Ammon's horn (tissue), 1 donor: ENCODE data around the gene SMAD1.

Experiments
- DNase-seq: peaks from one replicate; pipeline ENCODE4 v3.0.0-alpha.2; 2016; ENCODE audit warnings: low spot score

The SMAD1 gene

DNA sequence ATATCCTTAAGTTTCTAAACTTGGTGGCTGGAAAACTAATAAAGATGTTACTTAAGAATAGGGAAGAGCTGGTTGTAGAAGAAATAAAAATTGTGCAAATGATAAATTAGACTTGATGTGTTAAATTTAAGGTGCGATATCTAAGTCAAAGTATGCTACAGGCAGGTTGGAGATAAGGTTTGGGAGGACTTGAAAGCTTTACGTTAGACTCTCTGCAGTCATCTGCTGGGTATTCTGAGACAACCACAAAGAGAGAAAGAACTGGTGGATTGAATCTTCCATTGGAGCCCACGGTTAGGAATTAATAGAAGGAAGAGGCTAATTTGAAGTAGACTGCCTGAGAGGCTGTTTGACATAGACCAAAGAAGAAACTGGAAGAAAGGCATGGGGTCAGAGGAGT is 7.9 kb downstream of the SMAD1 start:
- DNase-seq, result no peak

DNA sequence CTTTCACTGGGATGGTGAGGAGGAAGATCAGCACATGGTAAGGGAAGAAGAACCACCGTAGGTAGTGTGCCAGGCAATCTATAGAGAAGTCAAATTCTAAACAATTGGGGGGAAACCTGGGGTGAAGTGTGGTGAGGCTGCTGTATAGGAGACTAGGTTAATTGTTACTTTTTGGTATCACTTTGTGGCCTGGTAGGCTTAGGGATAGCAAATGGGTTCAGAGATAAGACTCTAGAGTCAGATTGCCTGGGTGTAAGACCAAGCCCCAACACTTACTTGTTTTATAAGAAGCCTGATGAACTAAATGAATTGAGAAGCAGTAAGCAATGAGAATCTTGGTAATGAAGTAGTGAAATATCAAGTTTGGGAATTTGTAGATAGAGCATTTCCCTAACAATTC is 8.7 kb downstream of the SMAD1 start:
- no peak for DNase-seq

DNA sequence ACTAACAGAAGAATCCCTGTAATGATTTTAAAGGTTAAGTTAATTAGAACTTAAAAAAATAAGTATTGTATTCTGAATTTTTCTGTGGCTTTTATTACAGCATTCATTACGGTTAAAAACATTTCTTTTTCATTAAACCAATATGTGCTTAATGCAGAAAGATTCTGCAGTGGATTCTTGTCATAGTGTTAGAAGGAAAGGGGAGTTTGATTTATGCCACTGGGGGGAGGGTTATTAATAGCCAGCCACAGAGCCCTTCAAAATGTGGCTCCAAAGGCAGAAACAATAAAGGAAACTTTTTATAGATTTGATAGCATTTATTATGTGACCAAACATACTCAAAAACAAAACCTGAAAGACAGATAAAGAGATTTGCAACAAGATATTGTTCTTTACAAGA is 9.1 kb downstream of the SMAD1 start:
- DNase-seq, result no peak

DNA sequence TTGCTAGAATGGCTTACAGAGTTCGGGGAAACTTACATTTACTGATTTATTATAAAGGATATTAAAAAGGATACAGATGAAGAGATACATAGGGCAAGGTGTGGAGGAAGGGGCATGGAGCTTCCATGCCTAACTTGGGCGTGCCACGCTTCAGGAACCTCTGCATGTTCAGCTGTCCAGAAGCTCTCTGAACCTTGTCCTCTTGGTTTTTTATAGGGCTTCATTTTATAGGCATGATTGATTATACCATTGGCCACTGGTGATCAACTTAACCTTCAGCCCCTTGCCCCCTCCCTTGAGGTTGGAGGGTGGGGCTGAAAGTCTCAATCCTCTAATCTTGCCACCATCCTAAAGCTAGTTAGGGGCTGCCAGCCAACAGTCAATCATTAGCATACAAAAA is 10.7 kb downstream of the SMAD1 start:
- DNase-seq, result no peak

DNA sequence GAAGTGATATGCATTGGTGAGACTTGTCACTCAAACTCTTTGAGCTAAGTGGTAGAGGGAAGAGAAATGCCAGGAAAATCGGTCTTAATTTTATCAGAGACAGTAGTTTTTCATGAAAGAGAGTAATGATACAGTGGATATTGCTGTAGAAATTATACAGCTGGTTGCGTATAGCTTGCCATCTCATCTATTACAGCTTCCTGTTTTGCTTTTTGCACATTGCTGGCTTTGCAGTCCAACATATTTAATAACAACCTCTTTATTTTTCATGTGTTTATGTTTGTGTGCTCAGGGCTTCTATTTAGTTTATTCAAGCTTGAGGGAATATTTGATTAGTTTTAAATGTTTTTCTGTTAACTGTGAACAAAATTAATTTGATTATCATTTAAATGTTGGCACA is 11.5 kb downstream of the SMAD1 start:
- DNase-seq, result no peak

DNA sequence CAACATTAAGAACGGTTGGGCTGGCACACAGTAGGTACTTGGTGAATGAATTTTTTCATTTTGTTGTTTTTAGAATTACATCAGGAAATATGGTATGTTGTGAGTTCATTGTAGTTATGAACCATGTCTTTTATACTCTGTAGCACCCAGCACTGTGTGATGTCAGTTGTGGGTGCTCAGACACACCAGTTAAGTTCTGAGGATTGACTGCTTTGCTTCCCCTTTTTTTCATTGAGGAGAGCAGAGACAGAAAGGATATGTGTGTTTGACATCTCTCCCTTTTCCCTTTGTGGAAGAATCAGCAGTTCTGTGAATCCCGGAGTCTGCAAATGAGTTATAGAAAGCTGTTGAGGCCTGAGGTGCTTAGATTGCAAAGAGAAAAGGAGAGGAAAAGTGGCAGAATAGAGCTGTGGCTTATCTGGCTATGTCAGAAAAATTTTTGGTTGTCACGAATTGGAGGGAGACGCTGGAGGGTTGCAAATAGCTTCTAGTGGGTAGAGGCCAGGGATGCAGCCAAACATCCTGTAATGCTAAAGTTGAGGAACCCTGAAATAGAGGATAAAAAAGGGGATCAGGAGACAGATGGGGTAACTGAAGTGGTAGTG is 13.1 kb downstream of the SMAD1 start:
- DNase-seq, result no peak

DNA sequence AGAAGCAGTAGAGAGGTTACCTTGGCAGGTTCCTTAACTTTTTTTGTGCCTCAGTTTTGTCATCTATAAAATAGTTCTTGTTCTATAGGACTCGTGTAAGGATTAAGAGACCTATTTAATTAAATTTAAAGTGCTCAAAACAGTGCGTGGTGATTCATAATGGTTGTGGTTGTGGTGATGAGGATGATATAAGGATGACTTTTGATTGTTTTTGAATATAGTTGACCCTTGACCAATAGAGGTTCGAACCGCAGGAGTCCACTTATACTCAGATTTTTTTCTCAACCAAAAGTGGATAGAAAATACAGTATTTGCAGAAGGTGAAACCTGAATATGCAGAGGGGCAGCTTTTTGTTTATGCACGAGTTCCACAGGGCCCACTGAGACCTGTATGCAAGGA is 14.6 kb downstream of the SMAD1 start:
- no peak for DNase-seq

DNA sequence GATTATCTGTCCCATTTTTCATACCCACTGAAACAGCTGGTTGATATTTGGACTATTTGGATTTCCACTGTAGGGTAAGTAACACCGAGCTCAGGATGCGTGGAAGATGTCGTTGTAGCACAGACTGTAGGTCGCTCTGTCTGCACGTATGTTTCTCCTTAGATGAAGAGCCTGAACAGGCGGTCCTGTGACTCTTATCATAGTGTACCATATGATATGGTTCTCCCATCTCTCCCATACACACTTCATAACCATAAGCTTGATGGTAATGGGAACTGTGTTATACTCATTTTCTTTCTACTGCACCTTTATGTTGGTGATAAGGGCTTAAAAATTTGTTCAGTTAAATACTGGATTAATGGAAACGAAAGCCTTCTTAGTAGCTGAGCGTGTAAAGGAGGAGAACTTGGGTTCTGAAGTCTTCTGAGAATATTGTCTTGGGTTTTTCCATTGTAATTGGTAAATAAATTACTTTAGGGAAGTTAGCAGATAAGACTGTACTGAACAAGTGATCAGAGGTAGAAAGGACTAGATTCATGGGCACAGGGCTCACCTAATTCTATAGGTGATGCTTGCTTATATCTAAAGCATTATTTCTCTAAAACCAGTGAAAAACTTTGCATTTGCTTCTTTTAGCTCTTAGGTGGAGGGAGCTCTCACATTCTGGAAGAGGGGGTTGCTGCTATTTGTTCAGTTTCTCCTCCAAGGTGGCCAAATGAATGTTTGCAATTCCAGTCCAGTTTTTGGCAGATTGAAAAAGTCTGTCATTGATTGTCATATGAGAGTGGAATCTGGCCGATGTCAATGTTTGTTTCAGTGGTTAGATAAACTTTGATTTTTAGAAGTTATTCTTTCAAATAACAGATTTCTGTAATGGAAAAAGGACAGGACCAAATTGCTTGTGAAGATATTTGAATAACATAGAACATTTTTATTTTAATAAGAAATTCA is 15.8 kb downstream of the SMAD1 start:
- no peak for DNase-seq

DNA sequence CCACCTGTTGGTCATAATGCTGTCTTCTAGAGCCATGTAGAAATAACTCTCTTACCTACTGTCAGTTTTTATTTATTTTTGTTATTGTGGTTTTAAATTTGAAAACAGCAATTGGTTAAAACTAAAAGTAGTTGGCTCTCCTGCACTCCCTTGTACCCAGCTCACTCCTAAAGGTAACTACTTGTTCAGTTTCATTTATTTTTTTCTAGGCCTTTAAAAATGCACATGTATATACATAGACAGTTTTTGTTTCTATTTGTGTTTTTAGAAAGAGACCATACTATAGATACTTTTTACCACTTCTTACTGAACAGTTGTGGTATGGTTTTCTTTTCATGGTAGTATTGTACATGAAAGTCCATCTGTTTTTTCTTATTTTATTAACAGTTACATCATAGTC is 16.8 kb downstream of the SMAD1 start:
- DNase-seq, result no peak

DNA sequence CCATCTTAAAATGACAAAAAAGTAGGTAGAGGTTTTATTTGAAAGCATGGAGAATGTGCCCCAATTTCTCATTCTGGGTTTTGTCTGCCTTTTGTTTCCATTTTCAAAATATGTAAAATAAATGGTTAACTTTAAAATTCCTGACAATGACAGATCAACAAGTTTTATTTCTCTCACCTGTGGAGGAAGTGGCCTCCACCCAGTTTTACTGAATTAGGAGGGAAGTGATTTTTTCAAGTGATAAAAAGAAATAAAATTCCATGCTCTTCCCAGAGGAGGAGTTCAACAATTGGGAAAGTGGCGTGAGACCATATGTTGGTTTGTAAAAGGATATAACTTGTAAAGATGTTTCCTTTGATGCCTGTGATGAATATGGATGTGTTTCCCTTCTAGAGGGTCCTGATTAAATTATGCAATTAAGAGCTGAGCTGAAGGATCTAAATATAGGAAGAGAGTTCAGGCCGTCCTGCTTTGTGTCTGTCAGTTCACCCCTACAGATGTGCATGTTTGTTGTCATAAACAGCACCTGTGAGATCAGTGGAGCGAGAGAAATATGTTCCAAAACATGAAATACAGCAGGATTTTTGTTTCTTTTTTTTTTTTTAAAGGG is 19.5 kb downstream of the SMAD1 start:
- no peak for DNase-seq

DNA sequence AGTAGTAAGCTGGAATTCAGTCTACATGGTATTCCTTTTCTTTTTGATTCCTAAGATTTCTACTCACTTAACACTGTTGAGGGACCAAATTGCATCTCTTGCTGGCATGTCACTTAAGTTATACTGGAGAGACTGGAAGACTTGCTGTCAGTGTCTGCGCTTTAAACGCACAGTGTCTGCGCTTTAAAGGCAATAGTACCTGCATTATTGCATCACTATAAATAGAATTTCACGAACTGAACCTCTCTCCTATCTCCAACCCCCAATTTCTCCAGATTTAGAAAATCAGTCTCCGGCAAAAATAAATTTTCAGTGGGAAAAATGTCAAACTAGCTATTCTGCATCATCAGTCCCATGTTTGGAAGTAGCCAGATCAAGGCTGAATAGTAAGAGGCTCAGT is 21.2 kb downstream of the SMAD1 start:
- no peak for DNase-seq

DNA sequence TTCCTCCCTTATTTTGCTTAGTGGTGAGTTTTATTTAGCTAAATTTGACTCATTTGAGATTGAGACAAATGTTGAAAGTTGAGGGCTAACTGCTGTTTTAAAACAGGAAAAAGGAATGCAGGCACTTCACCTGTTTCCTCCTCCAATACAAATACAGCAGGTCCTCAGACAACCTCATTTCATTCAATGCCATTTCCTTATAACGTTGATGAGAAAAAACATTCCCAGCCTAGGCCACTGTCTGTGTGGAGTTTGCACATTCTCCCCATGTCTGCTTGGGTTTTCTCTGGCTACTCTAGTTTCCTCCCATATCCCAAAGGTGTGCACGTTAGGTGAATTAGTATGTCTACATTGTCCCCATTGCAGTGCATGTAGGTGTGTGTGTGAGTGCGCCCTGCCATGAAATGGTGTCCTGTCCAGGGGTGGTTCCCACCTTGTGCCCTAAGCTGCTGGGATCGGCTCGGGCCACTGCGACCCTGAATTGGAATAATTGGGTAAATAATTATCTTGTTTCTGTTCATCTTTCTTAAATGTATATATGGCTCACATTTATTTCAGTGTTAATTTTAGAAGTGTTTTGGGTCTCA is 21.9 kb downstream of the SMAD1 start:
- DNase-seq, result no peak

DNA sequence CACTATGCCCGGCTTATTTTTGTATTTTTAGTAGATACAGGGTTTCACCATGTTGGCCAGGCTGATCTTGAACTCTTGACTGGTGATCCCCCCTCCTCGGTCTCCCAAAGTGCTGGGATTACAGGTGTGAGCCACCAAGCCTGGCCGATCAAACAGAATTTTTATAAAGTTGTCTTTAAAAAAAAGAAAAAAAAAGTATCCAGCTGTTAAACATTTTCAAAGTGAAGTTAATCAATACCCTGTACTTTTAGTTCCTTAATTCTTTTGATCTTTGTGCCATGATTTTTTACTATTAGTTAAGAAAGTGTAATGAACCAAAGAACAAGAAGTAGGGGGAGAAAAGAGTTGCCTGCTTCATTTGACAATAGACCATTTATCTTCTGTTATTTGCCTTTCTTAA is 24.3 kb downstream of the SMAD1 start:
- no peak for DNase-seq

DNA sequence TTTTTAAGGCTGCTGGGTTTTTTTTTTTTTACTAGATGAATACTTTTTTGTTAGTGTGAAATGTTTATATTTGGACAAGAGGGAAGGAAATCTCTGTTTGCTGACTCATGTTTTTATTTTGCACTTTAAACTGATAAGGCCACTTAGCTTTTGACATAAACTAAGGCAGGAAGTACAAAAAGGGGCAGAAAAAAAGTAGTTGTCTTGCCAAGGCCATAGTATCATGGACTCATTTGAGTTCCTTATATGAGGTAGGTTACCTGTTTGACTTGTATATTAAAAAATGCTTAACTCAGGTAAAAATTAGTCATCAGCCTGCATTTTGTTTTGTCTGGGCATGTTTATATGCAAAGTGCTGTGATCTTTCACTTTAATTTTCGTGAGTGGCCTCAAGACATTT is 26.0 kb downstream of the SMAD1 start:
- DNase-seq, result no peak

DNA sequence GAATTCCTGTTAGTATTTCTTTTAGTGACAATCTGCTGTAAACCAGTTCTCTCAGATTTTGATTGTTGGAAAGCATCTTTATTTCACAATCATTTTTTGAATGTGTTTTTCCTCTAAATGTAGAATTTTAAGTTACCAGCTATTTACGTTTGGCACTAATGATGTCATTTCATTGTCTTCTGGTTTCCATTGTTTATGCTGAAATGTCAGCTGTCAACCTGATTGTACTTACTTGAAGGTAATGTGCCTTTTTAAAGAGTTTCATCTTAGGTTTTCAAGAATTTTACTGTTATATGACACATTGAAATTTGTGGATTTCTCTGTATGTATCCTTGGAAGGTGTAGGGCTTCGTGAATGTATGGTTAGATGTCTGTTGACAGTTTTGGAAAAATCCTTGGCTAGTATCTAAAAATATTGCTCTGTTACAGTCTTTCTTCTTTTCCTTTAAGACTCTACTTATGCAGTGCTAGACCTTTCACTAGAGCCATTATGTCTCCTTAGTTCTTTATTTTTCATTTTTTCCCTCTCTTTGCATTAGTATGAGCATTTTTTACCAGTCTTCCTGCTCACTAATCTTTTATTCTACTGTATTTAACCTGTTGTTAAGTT is 30.4 kb downstream of the SMAD1 start:
- no peak for DNase-seq

DNA sequence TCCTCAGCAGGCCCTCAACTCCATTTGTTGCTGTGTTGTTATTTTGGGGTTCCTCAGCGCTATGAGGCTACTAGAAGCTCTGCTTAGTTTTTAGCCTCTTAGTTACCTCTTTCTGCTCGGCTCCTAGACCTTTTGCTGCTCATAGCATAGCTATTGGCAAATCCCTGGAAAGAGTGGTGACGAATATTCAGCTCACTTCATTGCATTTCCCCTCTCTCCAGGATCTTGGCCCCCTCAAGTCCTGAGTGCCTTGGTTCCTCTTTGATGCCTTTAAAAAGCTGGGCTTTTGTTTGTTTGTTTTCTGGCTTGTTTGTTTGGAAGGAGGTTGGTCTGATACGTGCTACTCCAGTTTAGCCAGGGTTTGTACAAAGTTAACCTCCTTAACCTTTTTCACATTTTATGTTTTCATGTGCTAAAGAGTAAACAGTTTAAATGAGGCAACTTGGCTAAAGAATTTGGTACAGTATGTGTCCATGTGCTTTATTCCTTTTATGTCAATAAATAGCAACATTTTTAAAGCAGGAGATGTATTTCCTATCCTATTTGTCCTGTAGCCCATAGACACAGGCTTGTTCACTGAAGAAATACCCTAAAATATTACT is 31.5 kb downstream of the SMAD1 start:
- DNase-seq, result no peak

DNA sequence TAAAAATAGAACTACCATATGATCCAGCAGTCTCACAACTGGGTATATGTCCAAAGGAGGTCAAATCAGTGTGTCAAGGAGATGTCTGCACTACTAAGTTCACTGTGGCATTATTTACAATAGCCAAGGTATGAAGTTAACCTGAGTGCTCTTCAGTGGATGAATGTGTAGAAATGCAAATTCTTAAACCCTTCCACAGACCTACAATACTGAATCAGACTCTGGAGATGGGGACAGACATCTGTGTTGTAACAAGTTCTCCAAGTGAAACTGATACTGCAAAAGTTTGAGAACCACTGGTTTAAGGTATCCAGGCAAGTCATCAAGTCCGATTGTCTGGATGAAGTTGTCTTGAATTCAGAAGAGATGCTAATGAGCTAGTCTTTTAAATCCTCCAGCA is 38.5 kb downstream of the SMAD1 start:
- DNase-seq, result no peak

DNA sequence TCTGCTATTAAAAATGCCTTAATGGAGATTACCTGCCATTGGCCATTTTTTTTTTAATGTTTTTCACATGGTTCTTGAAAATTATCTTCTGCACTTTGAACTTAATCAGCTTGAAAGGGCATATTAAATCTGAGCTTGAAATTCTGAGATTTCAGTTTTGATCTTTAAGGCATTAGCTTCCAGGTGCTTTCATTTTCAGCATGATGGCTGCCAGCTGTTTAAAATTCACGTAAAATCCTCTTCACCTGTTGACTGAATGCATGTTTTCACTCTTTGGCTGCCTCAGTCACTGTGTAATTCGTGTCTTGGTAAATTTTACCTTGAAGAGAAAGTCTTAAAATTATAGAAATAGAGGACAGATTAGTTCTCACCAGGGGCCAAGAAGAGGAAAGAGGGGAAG is 39.6 kb downstream of the SMAD1 start:
- DNase-seq, result no peak

DNA sequence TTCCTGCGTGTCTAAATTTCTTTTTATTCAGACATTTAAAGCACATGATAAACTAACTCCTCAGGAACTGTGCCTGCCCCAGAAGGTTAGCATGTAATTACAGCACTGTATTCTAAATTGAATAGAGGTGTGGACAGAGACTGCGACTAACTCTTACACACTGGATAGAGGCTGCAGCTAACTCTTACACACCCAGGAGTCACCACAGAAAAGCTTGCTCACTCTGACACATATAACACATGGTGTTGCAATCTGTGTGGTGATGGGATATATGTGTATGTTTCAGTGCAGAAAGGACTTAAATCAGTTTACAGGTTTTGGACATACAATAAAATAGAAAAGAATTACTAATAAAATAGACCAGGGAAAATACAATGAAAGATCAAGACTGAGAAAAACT is 41.5 kb downstream of the SMAD1 start:
- no peak for DNase-seq

DNA sequence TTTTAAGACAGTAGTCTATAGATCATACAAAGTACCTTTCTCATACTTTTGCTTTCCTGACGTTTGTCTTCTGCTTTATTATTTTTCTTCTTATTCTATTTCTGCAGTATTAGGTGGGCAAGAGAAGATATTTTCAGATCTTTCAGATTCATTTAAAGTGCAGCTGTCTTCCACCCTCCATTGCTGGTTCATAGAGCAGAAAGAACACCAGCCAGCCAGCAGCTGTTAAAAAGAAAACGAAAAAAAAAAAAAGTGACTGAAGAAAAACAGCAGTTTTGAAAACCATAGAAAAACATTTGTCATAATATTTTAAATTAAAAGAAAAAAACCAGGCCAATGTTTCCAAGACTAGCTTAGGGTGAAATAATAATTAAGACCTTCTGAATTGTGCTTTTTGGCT is 42.9 kb downstream of the SMAD1 start:
- DNase-seq, result no peak

DNA sequence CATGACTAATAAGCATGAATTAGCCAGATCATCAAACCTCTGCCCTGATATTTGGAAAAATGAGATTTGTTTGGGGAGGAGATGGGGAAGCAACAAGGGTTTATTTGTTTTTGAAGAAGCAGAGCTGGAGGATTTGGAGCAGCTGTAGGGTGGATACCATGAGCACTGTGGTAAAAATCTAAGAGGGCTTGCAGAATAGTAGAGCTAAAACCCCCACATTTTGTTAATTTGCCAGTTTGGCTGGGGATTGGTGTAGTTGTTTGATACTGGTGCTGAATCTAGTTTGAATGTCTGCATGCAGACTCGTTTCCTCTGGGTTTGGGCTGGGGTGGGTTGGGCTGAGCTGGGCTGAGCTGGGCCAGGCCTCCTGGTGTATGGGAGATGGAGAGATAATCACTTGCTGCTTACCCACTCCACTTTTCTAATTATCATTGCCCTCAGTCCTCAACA is 43.7 kb downstream of the SMAD1 start:
- peak; percentile 17 for DNase-seq

DNA sequence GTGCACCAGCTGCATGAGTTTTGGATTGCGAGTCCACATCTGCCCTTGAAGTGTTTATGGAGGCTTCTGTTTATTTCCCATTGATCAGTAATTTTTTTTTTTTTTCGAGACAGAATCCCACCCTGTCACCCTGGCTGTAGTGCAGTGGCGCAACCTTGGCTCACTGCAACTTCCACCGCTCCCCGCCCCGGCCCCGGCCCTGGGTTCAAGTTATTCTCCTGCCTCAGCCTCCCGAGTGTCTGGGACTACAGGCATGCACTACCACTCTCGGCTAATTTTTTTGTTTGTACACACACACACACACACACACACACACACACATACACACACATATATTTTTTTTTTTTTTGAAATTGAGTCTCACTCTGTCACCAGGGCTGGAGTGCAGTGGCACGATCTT is 46.1 kb downstream of the SMAD1 start:
- no peak for DNase-seq
